GM21423 (cell line): ENCODE results near the gene ASPDH.
"Not testable (repeated sequence)": the region's sequence is repeated elsewhere in the genome, so short reads cannot be mapped to it uniquely, and the experiment has no call there.

ENCODE experiments used
- ATAC-seq: cut with Tn5 transposase; IDR thresholded peaks from one replicate; pipeline ENCODE4 v1.9.1; 2021; ENCODE audit warnings: mild to moderate bottlenecking, moderate library complexity; ENCODE audit not compliant: unreplicated experiment

ASPDH gene

DNA sequence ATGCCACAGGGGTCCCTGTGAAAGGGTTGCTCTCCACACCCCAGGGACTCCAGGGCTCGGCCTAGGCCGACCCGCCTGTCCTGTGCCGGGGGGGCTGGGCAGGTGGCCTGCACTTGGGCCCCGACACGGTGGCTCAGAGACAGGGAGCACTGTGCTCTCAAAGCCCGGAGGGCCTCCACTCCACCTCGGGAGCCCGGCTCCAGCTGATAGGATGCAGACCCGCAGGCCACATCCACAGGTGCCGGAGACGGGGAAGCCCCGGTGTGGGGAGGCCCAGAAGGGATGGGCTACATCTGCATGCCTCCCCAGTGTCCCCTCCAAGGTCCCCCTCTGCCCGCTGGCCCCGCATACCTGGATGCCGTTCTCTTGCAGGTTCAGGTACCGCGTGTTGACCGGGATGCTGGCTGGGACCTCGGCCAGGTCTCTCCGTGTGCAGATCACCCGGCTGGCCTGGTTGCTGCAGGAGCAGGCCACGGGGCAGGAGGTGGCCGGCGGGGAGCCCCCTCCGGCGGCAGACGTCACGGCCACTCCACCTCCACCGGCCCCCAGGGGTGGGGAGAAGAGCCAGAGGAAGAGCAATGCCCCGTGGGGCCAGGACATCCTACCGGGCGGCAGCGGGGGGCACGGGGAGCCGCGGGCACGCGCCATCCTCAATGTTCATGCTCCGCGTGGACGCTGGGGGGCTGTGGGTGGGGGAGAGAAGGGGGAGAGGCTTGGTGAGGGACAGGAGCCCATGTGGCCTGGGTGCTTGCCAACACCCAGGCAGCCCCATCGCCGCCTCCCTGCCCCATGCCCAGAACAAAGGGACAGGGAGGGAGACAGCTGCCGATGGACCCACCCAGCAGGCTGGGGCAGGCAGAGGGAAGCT lies 34.7 kb upstream of the ASPDH start:
- no peak for ATAC-seq

DNA sequence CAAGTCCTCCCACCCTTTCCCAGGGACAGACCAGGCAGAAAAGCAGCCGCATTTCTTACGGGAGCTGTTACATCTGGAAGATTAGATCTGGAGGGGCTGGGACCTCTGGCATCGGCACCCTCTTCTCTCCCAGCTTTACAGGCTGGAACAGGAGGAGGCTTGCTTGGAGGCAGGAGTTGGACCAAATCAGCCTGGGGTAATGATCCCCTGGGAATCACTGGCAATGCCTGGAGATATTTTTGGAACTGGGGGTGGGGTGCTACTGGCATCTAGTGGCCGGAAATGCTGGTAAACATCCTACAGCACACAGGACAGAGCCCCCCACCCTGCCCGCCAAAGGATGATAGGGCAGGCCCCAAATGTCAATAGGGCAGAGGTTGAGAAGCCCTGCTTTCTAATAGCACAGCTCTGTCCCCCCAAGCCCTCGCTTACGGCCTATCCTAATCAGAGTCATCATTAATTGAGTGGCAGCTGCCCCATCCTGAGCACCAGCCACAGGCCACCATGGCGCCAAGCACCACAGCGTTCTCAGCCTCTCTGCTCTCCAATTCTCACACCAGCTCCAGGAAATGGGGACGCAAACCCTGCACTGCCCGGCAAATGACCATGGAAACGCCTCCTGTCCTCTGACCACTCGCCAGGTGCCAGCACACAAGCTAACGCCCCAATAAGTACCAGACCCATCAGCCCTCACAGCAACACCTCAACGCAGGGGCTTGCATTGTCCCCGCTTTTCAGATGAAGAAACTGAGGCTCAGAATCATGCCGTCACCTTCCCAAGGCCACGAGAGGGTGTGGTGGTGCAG lies 33.9 kb upstream of the ASPDH start:
- ATAC-seq = no peak

DNA sequence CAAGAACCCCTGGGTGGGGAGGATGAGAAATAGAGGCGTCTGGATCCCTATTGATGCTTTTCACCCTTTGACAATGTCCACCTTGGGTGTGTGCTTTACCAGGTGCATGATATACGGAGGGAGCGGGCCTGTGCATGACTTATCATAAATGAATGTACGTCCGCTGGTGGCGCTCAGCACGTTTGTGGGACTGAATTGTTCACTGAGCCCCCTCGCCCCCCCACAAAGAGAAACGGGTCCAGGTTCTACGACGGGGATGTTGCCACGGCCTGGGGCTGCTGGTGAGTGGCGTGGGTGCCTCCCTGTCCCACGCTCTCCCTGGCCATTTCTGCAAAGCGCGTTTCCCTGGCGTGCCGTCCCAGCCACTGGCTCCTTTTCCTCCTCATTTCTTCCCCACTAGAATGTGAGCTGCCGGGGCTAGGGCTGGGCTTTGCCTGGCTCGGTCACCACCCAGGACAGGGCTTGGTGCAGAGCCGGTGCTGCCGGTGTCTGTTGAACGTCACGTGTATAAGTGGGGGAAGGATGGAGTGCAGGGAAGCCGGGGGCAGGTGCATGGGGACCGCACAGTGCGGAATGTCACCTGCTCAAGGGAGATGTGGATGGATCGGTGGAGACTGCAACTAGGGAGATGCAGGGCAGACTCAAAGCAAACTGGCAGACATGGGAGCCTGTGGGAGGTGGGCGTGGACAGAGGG lies 33.0 kb upstream of the ASPDH start:
- ATAC-seq = no peak

GRCh38 chr19:50542943-50543342 lies 29.2 kb upstream of the ASPDH start:
- ATAC-seq = no peak

DNA sequence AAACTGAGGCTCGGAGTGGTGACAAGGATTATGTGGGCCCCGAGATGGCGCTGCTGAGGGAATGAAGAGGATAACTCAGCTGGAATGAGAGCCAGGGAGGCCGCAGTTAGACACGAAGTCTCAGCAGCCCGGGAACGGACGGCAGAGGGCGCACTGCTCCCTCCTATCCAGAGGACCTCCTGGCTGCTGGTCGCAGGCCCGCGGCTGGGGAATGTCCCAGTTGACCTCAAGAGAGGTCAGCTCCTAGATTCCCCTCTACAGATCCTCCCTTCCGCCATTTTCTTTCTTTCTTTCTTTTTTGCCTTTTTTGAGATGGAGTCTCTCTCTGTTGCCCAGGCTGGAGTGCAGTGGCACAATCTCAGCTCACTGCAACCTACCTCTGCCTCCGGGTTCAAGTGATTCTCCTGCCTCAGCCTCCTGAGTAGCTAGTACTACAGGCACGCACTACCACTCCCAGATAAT lies 24.1 kb upstream of the ASPDH start:
- ATAC-seq = no peak

- no peak for ATAC-seq
These were observed 23.6 kb upstream of the ASPDH start for GRCh38 chr19:50537306-50537685.

- ATAC-seq = no peak
These were observed 23.1 kb upstream of the ASPDH start for GRCh38 chr19:50536662-50537305.

DNA sequence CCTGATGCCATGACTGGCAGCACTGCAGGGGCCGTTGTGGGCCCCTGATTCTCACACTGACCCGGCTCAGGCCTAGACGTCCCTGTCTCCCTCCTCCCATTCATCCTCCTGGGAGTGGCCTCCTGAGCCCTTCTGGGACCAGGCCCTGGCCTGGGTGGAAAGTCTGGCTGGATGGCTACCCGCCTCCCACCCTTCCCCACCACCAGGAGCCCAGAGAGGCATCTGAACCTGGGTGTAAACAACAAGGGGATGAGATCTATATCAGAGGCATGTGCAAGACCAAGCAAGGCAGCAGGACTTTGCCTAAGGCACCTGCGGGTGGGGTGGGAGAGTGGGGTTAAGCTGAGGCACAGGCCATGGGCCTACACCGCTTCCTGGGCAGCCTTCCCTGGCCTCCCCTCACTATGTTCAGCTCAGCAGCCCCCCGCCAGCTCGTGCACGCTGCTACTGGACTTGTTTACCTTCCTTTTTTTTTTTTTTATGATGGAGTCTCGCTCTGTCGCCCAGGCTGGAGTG lies 22.0 kb upstream of the ASPDH start:
- ATAC-seq = no peak

- ATAC-seq = no peak
These were observed 20.8 kb upstream of the ASPDH start for GRCh38 chr19:50534478-50534877.

- ATAC-seq = no peak
These were observed 19.2 kb upstream of the ASPDH start for GRCh38 chr19:50532952-50533351.

DNA sequence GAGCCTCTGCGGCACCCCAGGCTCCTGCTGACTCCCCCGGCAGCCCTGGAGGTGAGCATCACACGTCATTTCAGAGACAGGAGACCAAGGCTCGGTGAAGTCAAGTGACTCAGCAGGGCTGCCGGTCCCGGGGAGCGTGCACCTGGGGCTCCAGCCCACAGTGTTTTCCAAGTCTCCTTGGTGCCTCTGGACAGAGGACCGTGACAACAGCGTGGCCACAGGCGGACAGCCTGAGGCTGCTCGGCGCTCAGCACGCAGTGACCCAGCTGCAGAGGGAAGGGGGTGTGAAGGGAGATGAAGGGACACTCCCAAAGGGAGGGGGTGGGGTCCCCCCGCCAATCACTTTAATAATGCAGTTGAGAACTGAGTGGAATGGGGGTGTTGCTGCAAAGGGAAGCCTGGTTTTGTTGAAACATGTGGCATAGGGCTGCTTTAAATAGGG lies 17.5 kb upstream of the ASPDH start:
- ATAC-seq = no peak

DNA sequence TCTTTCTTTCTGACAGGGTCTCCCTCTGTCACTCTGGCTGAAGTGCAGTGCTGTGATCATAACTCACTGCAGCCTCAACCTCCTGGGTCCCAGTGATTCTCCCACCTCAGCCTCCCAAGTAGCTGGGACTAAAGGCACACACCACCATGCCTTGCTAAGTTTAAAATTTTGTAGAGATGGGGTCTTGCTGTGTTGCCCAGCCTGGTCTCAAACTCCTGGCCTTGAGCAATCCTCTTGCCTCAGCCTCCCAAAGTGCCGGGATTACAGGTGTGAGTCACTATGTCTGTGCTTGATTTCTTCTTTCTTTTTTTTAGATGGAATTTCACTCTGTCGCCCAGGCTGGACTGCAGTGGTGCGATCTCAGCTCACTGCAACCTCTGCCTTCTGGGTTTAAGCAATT lies 14.3 kb upstream of the ASPDH start:
- not testable (repeated sequence) for ATAC-seq

DNA sequence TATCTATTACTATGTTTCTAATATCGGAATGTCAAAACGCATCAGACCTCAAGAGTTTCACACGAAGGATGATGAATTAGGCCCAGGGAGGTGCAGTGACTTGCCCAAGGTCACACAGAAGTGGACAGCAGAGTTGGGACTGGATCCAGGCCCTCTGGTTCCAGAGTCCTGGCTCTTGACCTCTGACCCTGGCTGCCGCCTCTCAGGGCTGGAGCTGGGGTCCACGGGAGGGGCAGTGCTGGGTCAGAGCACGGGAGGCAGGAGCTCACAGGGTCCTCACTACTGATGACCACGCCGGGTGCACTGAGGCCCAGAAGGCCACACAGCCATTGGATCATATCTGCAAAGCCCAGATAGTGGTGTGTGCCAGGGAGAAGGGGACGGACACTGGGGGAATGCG lies 9.2 kb upstream of the ASPDH start:
- ATAC-seq = no peak

GRCh38 chr19:50520822-50521465 lies 7.2 kb upstream of the ASPDH start:
- ATAC-seq = no peak

- ATAC-seq = no peak
These were observed 5.4 kb upstream of the ASPDH start for GRCh38 chr19:50519006-50519575.

DNA sequence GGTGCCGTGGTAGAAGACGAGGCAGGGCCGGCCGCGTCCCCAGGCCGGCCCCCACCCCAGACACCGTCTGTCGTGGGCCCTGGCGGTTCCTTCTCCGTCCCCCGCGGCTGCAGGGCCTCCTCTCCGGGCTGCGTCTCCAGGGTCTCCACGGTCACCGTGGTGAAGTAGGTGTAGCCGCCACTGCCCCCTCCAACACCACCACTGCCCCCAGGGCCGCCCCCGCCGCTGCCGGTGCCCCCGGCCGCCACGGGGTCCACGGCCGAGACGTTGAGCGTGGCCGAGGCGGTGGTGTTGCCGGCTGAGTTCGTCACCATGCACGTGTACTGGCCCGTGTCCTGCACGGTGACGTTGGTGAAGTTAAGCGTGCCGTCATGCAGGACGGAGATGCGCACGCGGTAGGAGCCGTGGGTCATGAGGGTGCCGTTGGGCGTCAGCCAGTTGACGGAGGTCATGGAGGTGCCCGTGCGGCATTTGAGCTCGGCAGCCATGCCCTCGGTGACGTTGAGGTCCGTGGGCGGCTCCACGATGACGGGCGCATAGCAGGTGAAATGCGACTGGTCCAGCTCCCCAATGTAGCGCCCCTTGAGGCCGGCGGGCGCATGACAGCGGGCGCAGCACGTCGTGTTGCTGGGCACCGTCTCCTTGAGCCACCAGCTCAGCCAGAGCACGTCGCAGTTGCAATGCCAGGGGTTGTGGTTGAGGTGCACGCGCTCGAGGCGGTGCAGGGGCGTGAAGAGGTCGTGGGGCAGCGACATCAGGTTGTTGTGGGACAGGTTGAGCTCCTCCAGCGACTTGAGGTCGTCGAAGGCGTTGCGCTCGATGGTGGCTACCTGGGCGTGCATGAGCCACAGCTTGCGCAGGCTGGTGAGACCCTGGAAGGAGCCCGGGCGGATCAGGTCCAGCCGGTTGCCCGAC lies 4.6 kb upstream of the ASPDH start:
- ATAC-seq = no peak

GRCh38 chr19:50517704-50518075 lies 4.0 kb upstream of the ASPDH start:
- ATAC-seq = no peak

DNA sequence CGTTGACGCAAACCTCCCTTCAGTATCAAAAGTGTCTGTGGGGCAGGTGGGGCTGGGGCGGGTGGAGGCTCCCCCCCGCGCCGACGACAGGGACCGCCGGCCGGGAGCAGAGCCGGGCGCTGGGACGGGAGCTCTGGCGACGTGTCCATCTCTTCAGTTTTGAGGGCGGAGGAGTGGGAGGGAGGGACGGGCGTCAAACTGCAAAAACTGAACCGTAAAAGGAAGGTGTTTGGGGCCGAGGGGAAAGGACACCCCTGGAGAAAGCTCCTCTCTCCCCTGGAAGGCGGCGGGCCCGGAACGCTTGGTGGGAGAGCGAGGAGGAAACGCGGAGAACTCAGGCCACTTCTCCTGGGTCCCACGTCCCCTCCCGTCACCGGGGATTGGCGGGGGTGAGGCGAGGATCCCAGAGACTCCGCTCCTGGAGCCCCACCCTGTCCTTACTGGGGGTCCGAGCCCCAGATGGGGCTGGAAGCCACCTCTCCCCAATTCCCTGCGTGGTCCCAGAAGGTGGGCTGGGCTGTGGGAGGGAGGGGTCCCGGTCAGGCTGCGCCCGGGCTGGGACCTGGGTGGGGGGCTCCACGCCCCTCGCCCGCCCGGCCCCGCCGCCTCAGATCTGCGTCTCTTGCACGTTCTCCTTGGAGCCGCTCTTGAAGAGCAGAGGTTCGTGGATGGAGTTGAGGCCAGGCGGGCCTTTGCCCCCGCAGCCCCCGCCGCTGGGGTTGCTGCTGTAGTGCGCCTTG lies 3.4 kb upstream of the ASPDH start:
- no peak for ATAC-seq
